K562 (cell line): ENCODE data around the gene LUZP1. TPM values are rescaled to one million over a fixed set of nuclear protein-coding genes. Genes with fewer than 3 reads are reported as not detected.

ENCODE experiments used
- EP400 ChIP-seq: fragments of 450-650 bp; IDR thresholded peaks from 2 replicates; pipeline ENCODE4 v1.6.1; 2017; ENCODE audit warnings: antibody characterized with exemption, mild to moderate bottlenecking, moderate library complexity
- ERF ChIP-seq: fragments of 450-650 bp; formaldehyde crosslinking; IDR thresholded peaks from 2 replicates; pipeline ENCODE4 v1.4.0; 2020; ENCODE audit warnings: mild to moderate bottlenecking, mixed read lengths
- GABPB2 ChIP-seq: fragments of 250-450 bp; sonication (Bioruptor Pico); conservative IDR thresholded peaks from 2 replicates; pipeline ENCODE4 v1.5.1; 2021; ENCODE audit warnings: mild to moderate bottlenecking
- KLF1 ChIP-seq: fragments of 450-650 bp; IDR thresholded peaks from 2 replicates; pipeline ENCODE4 v1.6.1; 2016; ENCODE audit warnings: missing genetic modification characterization, missing compliant biosample characterization
- U2AF1 ChIP-seq: fragments of 200-400 bp; formaldehyde crosslinking; optimal IDR thresholded peaks from 2 replicates; pipeline ENCODE3; 2017; ENCODE audit warnings: mild to moderate bottlenecking, low read depth, low read length, moderate library complexity
- YY1 ChIP-seq, 3 experiments: IDR thresholded peaks; 2 replicates each; pipeline ENCODE4 v1.6.1; 2011; ENCODE audit warnings: low read length in 2 of 3, mild to moderate bottlenecking in 2 of 3, moderate library complexity in 2 of 3, borderline replicate concordance in 1 of 3, control low read depth in 1 of 3, low read depth in 1 of 3; ENCODE audit not compliant: insufficient read depth in 3 of 3, insufficient replicate concordance in 2 of 3, control insufficient read depth in 1 of 3, insufficient read length in 1 of 3; ENCODE audit errors: extremely low read depth in 1 of 3
- ZNF561 ChIP-seq: fragments of 450-650 bp; formaldehyde crosslinking; conservative IDR thresholded peaks from 2 replicates; pipeline ENCODE4 v1.4.0; 2020; ENCODE audit warnings: mild to moderate bottlenecking, moderate library complexity
- polyA plus RNA-seq, 8 experiments: library from polyadenylated mRNA; depleted of rRNA in 4 of 8; stranded (reverse) in 5 of 8; unstranded in 3 of 8; fragments of >200 nt; fragmentation: Nextera tagmentation in 2 of 8; fragmentation: Illumina TruSeq in 1 of 8; extraction: Ambion mirVana in 2 of 8; extraction: Trizol in 1 of 8; gene quantifications; 2 replicates each; pipeline versions ENCODE4 v1.2.1 to v1.2.3, GENCODE V29; 2011 to 2014; ENCODE audit warnings: inconsistent platforms in 1 of 8, missing spikeins in 1 of 8
- total RNA-seq, 7 experiments: library from RNA; depleted of rRNA in 6 of 7; stranded (reverse); fragments of >200 nt in 6 of 7; fragmentation: Illumina TruSeq in 2 of 7; extraction: Trizol in 2 of 7; gene quantifications; 2 replicates each; pipeline versions ENCODE4 v1.2.1 to v1.2.3, GENCODE V29; 2011 to 2021; ENCODE audit warnings: low replicate concordance in 1 of 7
- TF ChIP-seq, protein P1 (sequence below): fragments of 450-650 bp; IDR thresholded peaks from one replicate; pipeline ENCODE4 v1.6.1; 2018; ENCODE audit warnings: mild to moderate bottlenecking, moderate library complexity; ENCODE audit not compliant: partially characterized antibody
- TF ChIP-seq, protein P2 (sequence below): fragments of 450-650 bp; formaldehyde crosslinking; IDR thresholded peaks from 2 replicates; pipeline ENCODE4 v1.4.0; 2020; ENCODE audit warnings: mild to moderate bottlenecking, moderate library complexity
- TF ChIP-seq, protein P3 (sequence below), 2 experiments: fragments of 250-450 bp in 1 of 2; fragments of 450-650 bp in 1 of 2; sonication (Bioruptor Pico) in 1 of 2; IDR thresholded peaks; 2 replicates each; pipeline versions ENCODE4 v1.6.1 to v1.8.0; 2016 to 2021; ENCODE audit warnings: mild to moderate bottlenecking in 2 of 2, moderate library complexity in 2 of 2, missing compliant biosample characterization in 1 of 2, missing genetic modification characterization in 1 of 2
- TF ChIP-seq, protein P4 (sequence below): fragments of 450-650 bp; IDR thresholded peaks from 2 replicates; pipeline ENCODE4 v1.6.1; 2018; ENCODE audit not compliant: partially characterized antibody
- TF ChIP-seq, protein P5 (sequence below): fragments of 250-450 bp; sonication (Bioruptor Pico); IDR thresholded peaks from 2 replicates; pipeline ENCODE4 v1.5.0; 2022; ENCODE audit warnings: mild to moderate bottlenecking
- TF ChIP-seq, protein P6 (sequence below): fragments of 200-800 bp; sonication (Bioruptor generic); IDR thresholded peaks from 2 replicates; pipeline ENCODE4 v1.6.1; 2017; ENCODE audit warnings: missing genetic modification characterization, missing compliant biosample characterization

The LUZP1 gene
- total and polyA plus RNA-seq, 9 of the 15 experiments (the other 6 are each of a cell fraction or from before 2014, with no cell fraction given) = 6.5 to 19.1 (median 12.4) TPM

DNA sequence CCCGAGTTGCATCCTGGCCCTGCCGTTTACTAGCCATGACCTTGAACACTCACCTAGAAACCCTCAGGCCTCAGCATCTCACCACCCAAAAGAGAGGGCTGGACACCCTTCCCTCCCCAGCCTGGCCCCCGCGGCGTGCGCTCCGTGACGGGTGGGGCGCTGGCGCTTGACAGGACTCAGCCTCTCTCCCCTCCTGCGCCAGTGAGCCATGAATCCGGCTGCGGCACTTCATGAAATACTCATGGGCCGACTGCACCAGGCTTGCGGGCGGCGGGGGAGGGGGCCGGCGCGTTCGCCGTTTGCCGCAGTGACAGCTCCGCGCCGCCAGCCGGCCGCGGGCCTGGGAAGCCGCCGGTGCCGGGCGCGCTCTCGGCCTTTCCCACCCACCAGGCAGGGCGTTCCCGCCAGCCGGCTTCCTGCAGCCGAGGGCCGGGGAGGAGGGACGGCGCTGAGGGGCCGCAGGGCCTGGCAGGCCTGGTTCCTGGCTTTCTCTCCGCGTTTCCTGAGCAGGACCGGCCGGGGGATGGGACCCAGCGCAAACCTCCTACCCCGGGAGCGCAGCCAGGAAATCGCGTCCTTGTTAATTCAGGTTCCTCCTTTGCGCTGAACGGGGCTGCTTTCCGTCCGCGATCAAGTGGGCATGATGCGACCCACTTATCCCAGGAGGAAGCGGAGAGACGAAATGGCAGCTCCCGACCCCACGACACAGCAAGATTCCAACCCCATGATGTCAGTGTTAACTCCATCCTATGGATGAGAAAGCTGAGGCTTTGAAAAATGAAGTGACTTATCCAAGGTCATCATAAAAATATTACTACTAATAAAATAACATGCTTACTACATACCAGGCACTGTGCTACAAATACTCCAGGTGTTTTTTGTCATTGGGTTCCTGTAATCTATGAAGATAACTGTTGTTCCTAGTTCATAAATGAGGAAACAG is 9.1 kb upstream of the LUZP1 start (continued):
- TF ChIP-seq, protein P1, sequence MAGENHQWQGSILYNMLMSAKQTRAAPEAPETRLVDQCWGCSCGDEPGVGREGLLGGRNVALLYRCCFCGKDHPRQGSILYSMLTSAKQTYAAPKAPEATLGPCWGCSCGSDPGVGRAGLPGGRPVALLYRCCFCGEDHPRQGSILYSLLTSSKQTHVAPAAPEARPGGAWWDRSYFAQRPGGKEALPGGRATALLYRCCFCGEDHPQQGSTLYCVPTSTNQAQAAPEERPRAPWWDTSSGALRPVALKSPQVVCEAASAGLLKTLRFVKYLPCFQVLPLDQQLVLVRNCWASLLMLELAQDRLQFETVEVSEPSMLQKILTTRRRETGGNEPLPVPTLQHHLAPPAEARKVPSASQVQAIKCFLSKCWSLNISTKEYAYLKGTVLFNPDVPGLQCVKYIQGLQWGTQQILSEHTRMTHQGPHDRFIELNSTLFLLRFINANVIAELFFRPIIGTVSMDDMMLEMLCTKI = no peak
- TF ChIP-seq, protein P2, sequence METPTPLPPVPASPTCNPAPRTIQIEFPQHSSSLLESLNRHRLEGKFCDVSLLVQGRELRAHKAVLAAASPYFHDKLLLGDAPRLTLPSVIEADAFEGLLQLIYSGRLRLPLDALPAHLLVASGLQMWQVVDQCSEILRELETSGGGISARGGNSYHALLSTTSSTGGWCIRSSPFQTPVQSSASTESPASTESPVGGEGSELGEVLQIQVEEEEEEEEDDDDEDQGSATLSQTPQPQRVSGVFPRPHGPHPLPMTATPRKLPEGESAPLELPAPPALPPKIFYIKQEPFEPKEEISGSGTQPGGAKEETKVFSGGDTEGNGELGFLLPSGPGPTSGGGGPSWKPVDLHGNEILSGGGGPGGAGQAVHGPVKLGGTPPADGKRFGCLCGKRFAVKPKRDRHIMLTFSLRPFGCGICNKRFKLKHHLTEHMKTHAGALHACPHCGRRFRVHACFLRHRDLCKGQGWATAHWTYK = no peak
- no peak for TF ChIP-seq GABPB2 (CRISPR knock-in tag)
- TF ChIP-seq, protein P3, sequence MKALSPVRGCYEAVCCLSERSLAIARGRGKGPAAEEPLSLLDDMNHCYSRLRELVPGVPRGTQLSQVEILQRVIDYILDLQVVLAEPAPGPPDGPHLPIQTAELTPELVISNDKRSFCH (CRISPR knock-in tag; IDR thresholded peaks at IDR 0.05) = no peak
- TF ChIP-seq, protein P3 (tag; IDR thresholded peaks at IDR 0.05) = 0 out of 2 replicates have a peak, but pooled peaks have one; percentile 35
- TF ChIP-seq, protein P4, sequence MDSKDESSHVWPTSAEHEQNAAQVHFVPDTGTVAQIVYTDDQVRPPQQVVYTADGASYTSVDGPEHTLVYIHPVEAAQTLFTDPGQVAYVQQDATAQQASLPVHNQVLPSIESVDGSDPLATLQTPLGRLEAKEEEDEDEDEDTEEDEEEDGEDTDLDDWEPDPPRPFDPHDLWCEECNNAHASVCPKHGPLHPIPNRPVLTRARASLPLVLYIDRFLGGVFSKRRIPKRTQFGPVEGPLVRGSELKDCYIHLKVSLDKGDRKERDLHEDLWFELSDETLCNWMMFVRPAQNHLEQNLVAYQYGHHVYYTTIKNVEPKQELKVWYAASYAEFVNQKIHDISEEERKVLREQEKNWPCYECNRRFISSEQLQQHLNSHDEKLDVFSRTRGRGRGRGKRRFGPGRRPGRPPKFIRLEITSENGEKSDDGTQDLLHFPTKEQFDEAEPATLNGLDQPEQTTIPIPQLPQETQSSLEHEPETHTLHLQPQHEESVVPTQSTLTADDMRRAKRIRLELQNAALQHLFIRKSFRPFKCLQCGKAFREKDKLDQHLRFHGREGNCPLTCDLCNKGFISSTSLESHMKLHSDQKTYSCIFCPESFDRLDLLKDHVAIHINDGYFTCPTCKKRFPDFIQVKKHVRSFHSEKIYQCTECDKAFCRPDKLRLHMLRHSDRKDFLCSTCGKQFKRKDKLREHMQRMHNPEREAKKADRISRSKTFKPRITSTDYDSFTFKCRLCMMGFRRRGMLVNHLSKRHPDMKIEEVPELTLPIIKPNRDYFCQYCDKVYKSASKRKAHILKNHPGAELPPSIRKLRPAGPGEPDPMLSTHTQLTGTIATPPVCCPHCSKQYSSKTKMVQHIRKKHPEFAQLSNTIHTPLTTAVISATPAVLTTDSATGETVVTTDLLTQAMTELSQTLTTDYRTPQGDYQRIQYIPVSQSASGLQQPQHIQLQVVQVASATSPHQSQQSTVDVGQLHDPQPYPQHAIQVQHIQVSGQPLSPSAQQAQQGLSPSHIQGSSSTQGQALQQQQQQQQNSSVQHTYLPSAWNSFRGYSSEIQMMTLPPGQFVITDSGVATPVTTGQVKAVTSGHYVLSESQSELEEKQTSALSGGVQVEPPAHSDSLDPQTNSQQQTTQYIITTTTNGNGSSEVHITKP = no peak
- TF ChIP-seq EP400 = no peak; the same call in 1 of the 2 replicates
- peak; percentile 68 for TF ChIP-seq KLF1 (tag)
- TF ChIP-seq ZNF561 (CRISPR knock-in tag) = no peak
- no peak for TF ChIP-seq ERF
- TF ChIP-seq, protein P5, sequence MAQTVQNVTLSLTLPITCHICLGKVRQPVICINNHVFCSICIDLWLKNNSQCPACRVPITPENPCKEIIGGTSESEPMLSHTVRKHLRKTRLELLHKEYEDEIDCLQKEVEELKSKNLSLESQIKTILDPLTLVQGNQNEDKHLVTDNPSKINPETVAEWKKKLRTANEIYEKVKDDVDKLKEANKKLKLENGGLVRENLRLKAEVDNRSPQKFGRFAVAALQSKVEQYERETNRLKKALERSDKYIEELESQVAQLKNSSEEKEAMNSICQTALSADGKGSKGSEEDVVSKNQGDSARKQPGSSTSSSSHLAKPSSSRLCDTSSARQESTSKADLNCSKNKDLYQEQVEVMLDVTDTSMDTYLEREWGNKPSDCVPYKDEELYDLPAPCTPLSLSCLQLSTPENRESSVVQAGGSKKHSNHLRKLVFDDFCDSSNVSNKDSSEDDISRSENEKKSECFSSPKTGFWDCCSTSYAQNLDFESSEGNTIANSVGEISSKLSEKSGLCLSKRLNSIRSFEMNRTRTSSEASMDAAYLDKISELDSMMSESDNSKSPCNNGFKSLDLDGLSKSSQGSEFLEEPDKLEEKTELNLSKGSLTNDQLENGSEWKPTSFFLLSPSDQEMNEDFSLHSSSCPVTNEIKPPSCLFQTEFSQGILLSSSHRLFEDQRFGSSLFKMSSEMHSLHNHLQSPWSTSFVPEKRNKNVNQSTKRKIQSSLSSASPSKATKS (CRISPR knock-in tag) = no peak
- TF ChIP-seq, protein P6, sequence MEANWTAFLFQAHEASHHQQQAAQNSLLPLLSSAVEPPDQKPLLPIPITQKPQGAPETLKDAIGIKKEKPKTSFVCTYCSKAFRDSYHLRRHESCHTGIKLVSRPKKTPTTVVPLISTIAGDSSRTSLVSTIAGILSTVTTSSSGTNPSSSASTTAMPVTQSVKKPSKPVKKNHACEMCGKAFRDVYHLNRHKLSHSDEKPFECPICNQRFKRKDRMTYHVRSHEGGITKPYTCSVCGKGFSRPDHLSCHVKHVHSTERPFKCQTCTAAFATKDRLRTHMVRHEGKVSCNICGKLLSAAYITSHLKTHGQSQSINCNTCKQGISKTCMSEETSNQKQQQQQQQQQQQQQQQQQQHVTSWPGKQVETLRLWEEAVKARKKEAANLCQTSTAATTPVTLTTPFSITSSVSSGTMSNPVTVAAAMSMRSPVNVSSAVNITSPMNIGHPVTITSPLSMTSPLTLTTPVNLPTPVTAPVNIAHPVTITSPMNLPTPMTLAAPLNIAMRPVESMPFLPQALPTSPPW (CRISPR knock-in tag) = peak; percentile 64
- no peak for TF ChIP-seq U2AF1
- peak in 1 of 3 experiments; percentile 61 for TF ChIP-seq YY1 (IDR thresholded peaks at IDR 0.05; ENCODE audit: borderline replicate concordance in 1 of 3, control insufficient read depth in 1 of 3, extremely low read depth in 1 of 3, insufficient read depth in 3 of 3, insufficient read length in 1 of 3, insufficient replicate concordance in 2 of 3, low read depth in 1 of 3, low read length in 2 of 3)
